HG02798 (cell line): ENCODE measurements around the gene SFPQ.

Experiments used
- ATAC-seq: cut with Tn5 transposase; IDR thresholded peaks from one replicate; pipeline ENCODE4 v1.9.1; 2021; ENCODE audit warnings: mild to moderate bottlenecking; ENCODE audit not compliant: unreplicated experiment, poor library complexity

SFPQ gene

GRCh38 chr1:35188578-35189392 lies 4.2 kb downstream of the SFPQ start:
- ATAC-seq = no peak

GRCh38 chr1:35187816-35188342 lies 5.1 kb downstream of the SFPQ start:
- no peak for ATAC-seq

GRCh38 chr1:35186239-35186638 lies 6.7 kb downstream of the SFPQ start:
- ATAC-seq = no peak

- no peak for ATAC-seq
Observed at GRCh38 chr1:35185200-35185599, 7.7 kb downstream of the SFPQ start.

- ATAC-seq = no peak
Observed at GRCh38 chr1:35184495-35185199, 8.3 kb downstream of the SFPQ start.

GRCh38 chr1:35181790-35182455 lies 11.0 kb downstream of the SFPQ start:
- no peak for ATAC-seq

GRCh38 chr1:35180776-35181374 lies 12.1 kb downstream of the SFPQ start:
- ATAC-seq = no peak

- ATAC-seq = no peak
Observed at GRCh38 chr1:35179908-35180307, 13.0 kb downstream of the SFPQ start.

- ATAC-seq = no peak
Observed at GRCh38 chr1:35178874-35179380, 14.0 kb downstream of the SFPQ start.

GRCh38 chr1:35178295-35178695 lies 14.7 kb downstream of the SFPQ start:
- no peak for ATAC-seq

GRCh38 chr1:35177237-35177786 lies 15.6 kb downstream of the SFPQ start:
- no peak for ATAC-seq

GRCh38 chr1:35175602-35176001 lies 17.3 kb downstream of the SFPQ start:
- no peak for ATAC-seq

- ATAC-seq = no peak
Observed at GRCh38 chr1:35175098-35175576, 17.8 kb downstream of the SFPQ start.

- ATAC-seq = no peak
Observed at GRCh38 chr1:35173909-35174540, 18.9 kb downstream of the SFPQ start.

GRCh38 chr1:35173491-35173890 lies 19.5 kb downstream of the SFPQ start:
- ATAC-seq = no peak

GRCh38 chr1:35172022-35172421 lies 20.9 kb downstream of the SFPQ start:
- ATAC-seq = no peak

GRCh38 chr1:35171579-35171978 lies 21.4 kb downstream of the SFPQ start:
- no peak for ATAC-seq

GRCh38 chr1:35164893-35165292 lies 28.1 kb downstream of the SFPQ start:
- no peak for ATAC-seq

- ATAC-seq = no peak
Observed at GRCh38 chr1:35151220-35151619, 41.7 kb downstream of the SFPQ start.
